ENCODE results near the gene KLHL26. TPM values are rescaled to one million over a fixed set of nuclear protein-coding genes. Genes with fewer than 3 reads are reported as not detected.

Gene KLHL26
- total RNA-seq, 4 donors from 2014 or later = 7.9 to 23.2 (median 18.2) TPM

DNA sequence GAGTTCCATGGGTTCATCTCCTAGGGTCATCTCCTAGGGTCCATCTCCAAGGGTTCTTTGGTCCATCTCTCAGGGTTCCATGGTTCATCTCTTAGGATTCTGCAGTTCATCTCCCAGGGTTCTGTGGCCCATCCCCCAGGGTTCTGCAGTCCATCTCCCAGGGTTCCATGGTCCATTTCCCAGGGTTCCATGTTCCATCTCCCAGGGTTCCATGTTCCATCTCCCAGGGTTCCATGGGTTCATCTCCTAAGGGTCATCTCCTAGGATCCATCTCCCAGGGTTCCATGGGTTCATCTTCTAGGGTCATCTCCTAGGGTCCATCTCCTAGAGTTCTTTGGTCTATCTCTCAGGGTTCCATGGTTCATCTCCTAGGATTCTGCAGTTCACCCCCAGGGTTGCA, 19.3 kb upstream of the KLHL26 start:
- TF ChIP-seq, protein P1, sequence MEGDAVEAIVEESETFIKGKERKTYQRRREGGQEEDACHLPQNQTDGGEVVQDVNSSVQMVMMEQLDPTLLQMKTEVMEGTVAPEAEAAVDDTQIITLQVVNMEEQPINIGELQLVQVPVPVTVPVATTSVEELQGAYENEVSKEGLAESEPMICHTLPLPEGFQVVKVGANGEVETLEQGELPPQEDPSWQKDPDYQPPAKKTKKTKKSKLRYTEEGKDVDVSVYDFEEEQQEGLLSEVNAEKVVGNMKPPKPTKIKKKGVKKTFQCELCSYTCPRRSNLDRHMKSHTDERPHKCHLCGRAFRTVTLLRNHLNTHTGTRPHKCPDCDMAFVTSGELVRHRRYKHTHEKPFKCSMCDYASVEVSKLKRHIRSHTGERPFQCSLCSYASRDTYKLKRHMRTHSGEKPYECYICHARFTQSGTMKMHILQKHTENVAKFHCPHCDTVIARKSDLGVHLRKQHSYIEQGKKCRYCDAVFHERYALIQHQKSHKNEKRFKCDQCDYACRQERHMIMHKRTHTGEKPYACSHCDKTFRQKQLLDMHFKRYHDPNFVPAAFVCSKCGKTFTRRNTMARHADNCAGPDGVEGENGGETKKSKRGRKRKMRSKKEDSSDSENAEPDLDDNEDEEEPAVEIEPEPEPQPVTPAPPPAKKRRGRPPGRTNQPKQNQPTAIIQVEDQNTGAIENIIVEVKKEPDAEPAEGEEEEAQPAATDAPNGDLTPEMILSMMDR (IDR thresholded peaks at IDR 0.05) = no peak
- no peak for TF ChIP-seq POLR2A (IDR thresholded peaks at IDR 0.05)
- no peak for DNase-seq (ENCODE audit: low spot score in 2 of 2)
- intact Hi-C loops (cut with DNase I; ENCODE audit: low total_unique reads) = no loop called here
- no peak overlapping the region for H3K4me3 ChIP-seq (ENCODE audit: low read depth, poor library complexity, severe bottlenecking)

DNA sequence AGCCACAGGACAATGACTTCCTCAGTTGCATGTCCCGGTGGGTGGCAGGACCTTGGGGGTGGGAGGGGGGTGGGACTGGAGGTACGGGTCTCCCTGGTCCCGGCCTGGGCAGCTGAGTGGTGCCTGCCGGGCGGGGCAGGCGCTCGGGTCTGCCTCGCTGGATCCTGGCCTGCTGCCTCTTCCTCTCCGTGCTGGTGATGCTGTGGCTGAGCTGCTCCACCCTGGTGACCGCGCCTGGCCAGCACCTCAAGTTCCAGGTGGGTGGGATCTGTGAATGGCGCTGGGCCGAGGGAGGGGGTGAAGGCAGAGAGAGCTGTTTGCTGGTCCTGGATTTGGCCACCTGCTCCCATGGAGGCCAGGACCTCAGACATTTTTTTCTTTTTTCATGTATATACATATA, 18.6 kb upstream of the KLHL26 start:
- TF ChIP-seq POLR2A (IDR thresholded peaks at IDR 0.05) = no peak
- TF ChIP-seq, protein P1 (IDR thresholded peaks at IDR 0.05) = no peak
- no peak overlapping the region for H3K4me3 ChIP-seq (ENCODE audit: low read depth, poor library complexity, severe bottlenecking)
- WGBS, 2 donors = 86 to 90% methylated on average over 13 of the region's 13 CpGs
- intact Hi-C loops (cut with DNase I; ENCODE audit: low total_unique reads) = no loop called here
- DNase-seq (ENCODE audit: low spot score in 2 of 2) = no peak

DNA sequence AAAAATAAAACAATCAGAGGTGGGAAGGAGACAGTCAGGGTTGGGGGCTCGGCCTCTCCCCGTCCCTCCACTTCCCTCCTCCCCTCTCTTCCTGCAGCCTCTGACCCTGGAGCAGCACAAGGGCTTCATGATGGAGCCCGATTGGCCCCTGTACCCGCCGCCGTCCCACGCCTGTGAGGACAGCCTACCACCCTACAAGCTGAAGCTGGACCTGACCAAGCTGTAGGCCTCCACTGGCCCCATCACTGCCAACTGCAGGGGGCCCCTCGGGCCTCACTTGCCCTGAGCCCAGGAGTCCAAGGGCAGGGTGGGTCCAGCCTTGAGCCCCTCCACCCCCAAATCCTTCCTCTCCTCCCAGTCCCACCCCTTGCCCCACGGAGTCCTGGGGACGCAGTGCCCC, 16.5 kb upstream of the KLHL26 start:
- intact Hi-C loops (cut with DNase I; ENCODE audit: low total_unique reads) = no loop called here
- TF ChIP-seq, protein P1 (IDR thresholded peaks at IDR 0.05) = no peak
- 88 to 90% methylated on average over 10 of the region's 10 CpGs for WGBS, 2 donors
- DNase-seq (ENCODE audit: low spot score in 2 of 2) = no peak
- H3K4me3 ChIP-seq (ENCODE audit: low read depth, poor library complexity, severe bottlenecking) = no peak overlapping the region

DNA sequence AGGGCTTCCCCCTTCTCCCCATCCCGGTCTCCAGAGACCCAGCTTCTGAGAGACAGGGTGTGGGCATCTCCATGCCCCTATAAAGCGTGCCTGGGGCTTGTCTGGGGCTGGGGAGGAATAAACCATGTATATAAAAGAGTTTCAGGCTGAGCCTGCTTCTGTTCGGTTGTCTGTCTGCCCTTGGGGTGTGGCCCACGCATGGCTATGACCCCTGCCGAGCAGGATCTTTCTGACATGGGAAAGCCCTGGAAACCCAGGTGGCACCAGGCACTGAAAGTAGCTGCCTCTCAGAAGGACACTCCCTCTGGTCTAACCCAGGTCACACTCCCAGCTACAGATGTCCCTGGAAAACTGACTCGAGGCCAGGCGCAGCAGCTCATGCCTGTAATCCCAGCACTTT, 15.9 kb upstream of the KLHL26 start:
- no peak for DNase-seq (ENCODE audit: low spot score in 2 of 2)
- WGBS, 2 donors = 80 to 82% methylated on average over 6 to 7 of the region's 7 CpGs
- no peak overlapping the region for H3K4me3 ChIP-seq (ENCODE audit: low read depth, poor library complexity, severe bottlenecking)
- TF ChIP-seq, protein P1 (IDR thresholded peaks at IDR 0.05) = no peak
- no peak for TF ChIP-seq POLR2A (IDR thresholded peaks at IDR 0.05)
- intact Hi-C loops (cut with DNase I; ENCODE audit: low total_unique reads) = no loop called here

DNA sequence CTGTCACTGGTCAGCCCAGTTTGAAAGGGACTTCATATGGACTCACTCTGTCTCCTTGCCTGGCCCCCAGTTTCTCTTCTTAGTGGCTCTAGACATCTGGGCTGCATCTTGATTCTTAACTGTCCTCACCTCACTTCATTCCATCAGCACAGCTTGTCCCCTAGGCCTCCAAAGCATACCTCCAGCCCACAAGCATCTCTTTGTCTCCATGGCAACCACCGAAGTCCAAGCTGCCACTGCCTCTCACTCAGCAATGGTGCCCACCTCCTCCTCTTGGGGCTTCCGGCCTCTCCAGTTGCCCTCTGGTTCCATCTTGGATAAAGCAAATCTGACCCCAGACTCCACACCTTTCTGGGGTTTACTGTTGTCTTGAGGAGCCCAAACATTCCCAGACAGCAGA, 9.9 kb upstream of the KLHL26 start:
- no peak for TF ChIP-seq POLR2A (IDR thresholded peaks at IDR 0.05)
- TF ChIP-seq, protein P1 (IDR thresholded peaks at IDR 0.05) = no peak
- 72 to 76% methylated on average over 2 of the region's 2 CpGs for WGBS, 2 donors
- H3K4me3 ChIP-seq (ENCODE audit: low read depth, poor library complexity, severe bottlenecking) = no peak overlapping the region
- intact Hi-C loops (cut with DNase I; ENCODE audit: low total_unique reads) = no loop called here
- DNase-seq (ENCODE audit: low spot score in 2 of 2) = no peak
